Breast epithelium (tissue), 3 donors: ENCODE results near the gene CUEDC2.

Source experiments
- CTCF ChIP-seq, 3 donors: fragments of 450-650 bp; IDR thresholded peaks; one replicate each; pipeline ENCODE4 v1.5.1; 2016 to 2017; ENCODE audit warnings: antibody characterized with exemption in 3 of 3, mild to moderate bottlenecking in 3 of 3, moderate library complexity in 3 of 3
- POLR2A ChIP-seq: fragments of 450-650 bp; IDR thresholded peaks from one replicate; pipeline ENCODE4 v1.6.1; 2016; ENCODE audit warnings: antibody characterized with exemption, mild to moderate bottlenecking, moderate library complexity
- POLR2AphosphoS5 ChIP-seq, 3 donors: sonication (generic); formaldehyde crosslinking; IDR thresholded peaks; one replicate each; pipeline ENCODE4 v1.6.1; 2017; ENCODE audit warnings: antibody characterized with exemption in 3 of 3

DNA sequence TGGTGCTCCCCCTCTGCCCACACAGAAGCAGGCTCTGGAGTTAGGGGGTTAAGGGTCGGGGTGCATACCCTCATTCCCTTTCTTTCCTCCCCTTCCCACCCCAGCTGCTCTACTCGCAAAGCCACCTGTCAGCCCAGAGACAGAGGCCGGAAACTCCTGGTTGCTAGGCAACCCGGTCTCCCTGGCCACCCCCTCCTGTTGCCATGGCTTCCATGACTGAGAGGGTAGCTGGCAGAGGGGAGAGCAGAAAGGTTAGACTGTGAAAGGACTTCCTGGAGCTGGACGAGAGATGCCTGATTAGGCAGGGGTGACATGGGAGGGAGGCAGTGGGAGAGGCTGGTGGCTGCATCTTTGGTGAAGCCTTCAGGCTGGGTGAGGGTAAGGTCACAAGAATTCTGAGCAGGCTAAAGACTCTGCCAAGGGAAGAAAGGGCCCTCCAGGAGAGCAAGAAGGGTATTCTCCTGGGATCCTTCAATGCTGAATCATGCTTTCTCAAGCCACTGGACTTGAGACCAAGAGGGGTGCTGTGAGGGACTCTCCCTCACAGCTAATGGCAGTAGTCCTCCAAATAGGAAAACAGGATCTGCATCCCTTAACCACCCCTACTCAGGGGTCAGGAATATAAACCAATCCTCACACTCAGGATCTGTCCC lies 19.2 kb downstream of the CUEDC2 start:
- TF ChIP-seq CTCF (IDR thresholded peaks at IDR 0.05) (no peak), POLR2AphosphoS5 (IDR thresholded peaks at IDR 0.05) (no peak), POLR2A (no peak)
